HepG2 (cell line): ENCODE measurements around the gene ZMYND12. TPM values are rescaled to one million over a fixed set of nuclear protein-coding genes. Genes with fewer than 3 reads are reported as not detected.
A peak's percentile ranks its signal among the peaks of the same experiment; 100 is the strongest.

ENCODE experiments used
- ATAC-seq: fragments of 200-7000 bp; cut with Tn5 transposase; 3 replicates; pipeline ENCODE4 v1.9.1; 2020; ENCODE audit warnings: mild to moderate bottlenecking, moderate library complexity
- BruUV-seq: library from RNA; stranded (reverse); fragments of 400-500 nt; replicated peaks from 2 replicates; lab custom pipeline; 2021; lab: Mats Ljungman, UMichigan
- CTCF ChIA-PET: fragments of 300-600 bp; formaldehyde crosslinking; extraction: SDS; loops from one replicate; lab custom pipeline; 2021; ENCODE audit warnings: low total read pairs, inconsistent platforms, low intra/inter-chr PET ratio; lab: Yijun Ruan, JAX
- POLR2A ChIA-PET: fragments of 350-600 bp; sonication (Branson Sonifier 250); formaldehyde crosslinking; loops from one replicate; lab custom pipeline; 2020; ENCODE audit warnings: antibody characterized with exemption, inconsistent platforms; lab: Yijun Ruan, JAX
- DNase-seq: peaks from one replicate; pipeline ENCODE4 v3.0.0-alpha.2; 2015; ENCODE audit warnings: low spot score
- FAIRE-seq: peaks from 3 replicates; lab custom pipeline; 2011; peaks lifted over from hg19 to GRCh38; lab: Jason Lieb, UNC
- H2AFZ ChIP-seq: one replicate; pipeline ENCODE4 v1.6.1; 2011; ENCODE audit warnings: low read length, inconsistent platforms
- H3K27ac ChIP-seq: fragments of 300-600 bp; 3 replicates; pipeline ENCODE4 v1.8.0; 2011; ENCODE audit warnings: mixed run types, mild to moderate bottlenecking, mixed read lengths, low read length, inconsistent platforms; ENCODE audit not compliant: insufficient read depth; ENCODE audit errors: extremely low read length
- H3K27me3 ChIP-seq, 2 experiments: fragments of 200-600 bp in 1 of 2; 2 replicates in 1 of 2; 3 replicates in 1 of 2; pipeline versions ENCODE4 v1.6.0 to v1.8.0; 2011; ENCODE audit warnings: low read length in 2 of 2, mild to moderate bottlenecking in 2 of 2, moderate library complexity in 2 of 2, inconsistent platforms in 1 of 2; ENCODE audit not compliant: insufficient read depth in 2 of 2, control insufficient read depth in 1 of 2
- H3K36me3 ChIP-seq, 2 experiments: fragments of 200-600 bp in 1 of 2; replicated peaks in 1 of 2; 2 replicates in 1 of 2; 3 replicates in 1 of 2; pipeline versions ENCODE4 v1.5.1 to v1.8.0; 2011; ENCODE audit warnings: low read length in 2 of 2, inconsistent platforms in 1 of 2; ENCODE audit not compliant: insufficient read depth in 2 of 2, control insufficient read depth in 1 of 2
- H3K4me1 ChIP-seq: 2 replicates; pipeline ENCODE4 v1.5.1; 2012; ENCODE audit warnings: low read length, inconsistent platforms; ENCODE audit not compliant: insufficient read depth
- H3K4me2 ChIP-seq: 2 replicates; pipeline ENCODE4 v1.6.0; 2011; ENCODE audit warnings: low read depth, low read length, inconsistent platforms
- H3K4me3 ChIP-seq, 3 experiments: fragments of 200-600 bp in 1 of 3; sonication (generic), shearing (Covaris generic) in 1 of 3; replicated peaks in 1 of 3; 2 replicates each; pipeline ENCODE4 v1.5.1; 2011 to 2016; ENCODE audit warnings: low read length in 3 of 3, inconsistent platforms in 2 of 3, low read depth in 2 of 3, mild to moderate bottlenecking in 2 of 3, control low read depth in 1 of 3, mixed read lengths in 1 of 3; ENCODE audit not compliant: insufficient read depth in 1 of 3
- H3K79me2 ChIP-seq: one replicate; pipeline ENCODE4 v1.6.1; 2011; ENCODE audit warnings: low read length, inconsistent platforms; ENCODE audit not compliant: insufficient read depth
- H3K9ac ChIP-seq: 2 replicates; pipeline ENCODE4 v1.6.0; 2011; ENCODE audit warnings: mild to moderate bottlenecking, low read depth, low read length, inconsistent platforms; ENCODE audit not compliant: insufficient read depth
- H3K9me3 ChIP-seq: 2 replicates; pipeline ENCODE4 v1.5.1; 2012; ENCODE audit warnings: mild to moderate bottlenecking, low read length
- H4K20me1 ChIP-seq: 2 replicates; pipeline ENCODE4 v1.6.0; 2011; ENCODE audit warnings: inconsistent platforms, mild to moderate bottlenecking, low read length, moderate library complexity; ENCODE audit not compliant: insufficient read depth
- AGO2 ChIP-seq: fragments of 200-400 bp; formaldehyde crosslinking; optimal IDR thresholded peaks from 2 replicates; pipeline ENCODE3; 2017; ENCODE audit warnings: mild to moderate bottlenecking, low read depth, low read length, moderate library complexity
- ERF ChIP-seq: IDR thresholded peaks from 2 replicates; pipeline ENCODE4 v1.6.1; 2018; ENCODE audit warnings: missing biosample characterization, missing genetic modification reagents
- KLF16 ChIP-seq, 2 experiments: sonication (generic) in 1 of 2; formaldehyde crosslinking in 1 of 2; IDR thresholded peaks; 2 replicates each; pipeline versions ENCODE4 v1.6.1 to v1.8.0; 2016 to 2023; ENCODE audit warnings: missing genetic modification reagents in 2 of 2, missing compliant biosample characterization in 1 of 2
- KLF9 ChIP-seq: IDR thresholded peaks from 2 replicates; pipeline ENCODE4 v1.6.1; 2016; ENCODE audit warnings: low read depth
- MAFG ChIP-seq: sonication (generic); formaldehyde crosslinking; IDR thresholded peaks from 2 replicates; pipeline ENCODE4 v1.5.1; 2020; ENCODE audit warnings: mild to moderate bottlenecking, missing genetic modification reagents
- PRMT3 ChIP-seq: sonication (generic); formaldehyde crosslinking; IDR thresholded peaks from 2 replicates; pipeline ENCODE4 v1.8.1; 2022; ENCODE audit warnings: low read depth, mild to moderate bottlenecking, moderate library complexity, missing genetic modification reagents, borderline replicate concordance
- SALL1 ChIP-seq: sonication (generic); formaldehyde crosslinking; IDR thresholded peaks from 2 replicates; pipeline ENCODE4 v1.8.0; 2022; ENCODE audit warnings: mild to moderate bottlenecking, missing genetic modification reagents
- ZBTB14 ChIP-seq: sonication (generic); formaldehyde crosslinking; IDR thresholded peaks from 2 replicates; pipeline ENCODE4 v1.4.0; 2020; ENCODE audit warnings: missing genetic modification reagents
- ZNF496 ChIP-seq: sonication (generic); formaldehyde crosslinking; IDR thresholded peaks from 2 replicates; pipeline ENCODE4 v1.8.1; 2023; ENCODE audit warnings: mild to moderate bottlenecking, moderate library complexity, missing genetic modification reagents; ENCODE audit not compliant: insufficient replicate concordance
- ZNF619 ChIP-seq: sonication (generic); formaldehyde crosslinking; IDR thresholded peaks from 2 replicates; pipeline ENCODE4 v1.4.0; 2020; ENCODE audit warnings: mild to moderate bottlenecking, missing genetic modification reagents
- ZNF660 ChIP-seq: sonication (generic); formaldehyde crosslinking; IDR thresholded peaks from 2 replicates; pipeline ENCODE4 v1.5.1; 2020; ENCODE audit warnings: mild to moderate bottlenecking, low read depth, missing genetic modification reagents, borderline replicate concordance
- ZNF687 ChIP-seq: sonication (generic); formaldehyde crosslinking; IDR thresholded peaks from 2 replicates; pipeline ENCODE4 v1.5.1; 2020; ENCODE audit warnings: mild to moderate bottlenecking, missing genetic modification reagents, moderate library complexity
- ZNF770 ChIP-seq: sonication (generic); formaldehyde crosslinking; IDR thresholded peaks from 2 replicates; pipeline ENCODE4 v1.5.0; 2020; ENCODE audit warnings: mild to moderate bottlenecking, missing genetic modification reagents
- WGBS: methylation state at CpG from one replicate; pipeline ENCODE4 v1.1.6; 2017; ENCODE audit warnings: low lambda C conversion rate; 5-methylcytosine and 5-hydroxymethylcytosine counted together
- in situ Hi-C: cut with HindIII; loops from 2 replicates; pipeline ENCODE4 v1.10.0; 2017; ENCODE audit warnings: low pct_unique_long_range_greater_than_20kb; ENCODE audit not compliant: extremely low pct_ligation_motif_present
- intact Hi-C: fragments of 100-400 bp; cut with micrococcal nuclease; formaldehyde crosslinking; loops from one replicate; pipeline ENCODE4 v1.10.0; 2022; ENCODE audit not compliant: unreplicated experiment
- polyA plus RNA-seq, 8 experiments: library from polyadenylated mRNA; depleted of rRNA in 3 of 8; stranded (reverse) in 7 of 8; unstranded in 1 of 8; fragments of >200 nt; fragmentation: Illumina TruSeq in 4 of 8; extraction: Trizol in 4 of 8; gene quantifications; 2 replicates each; pipeline versions ENCODE4 v1.2.1 to v1.2.3, GENCODE V29; 2011 to 2016; ENCODE audit warnings: low read depth in 4 of 8, missing spikeins in 1 of 8, mixed read lengths in 1 of 8; ENCODE audit not compliant: insufficient read depth in 1 of 8
- total RNA-seq, 5 experiments: library from RNA; depleted of rRNA; stranded (reverse); fragments of >200 nt; fragmentation: Illumina TruSeq; extraction: Trizol; gene quantifications; 2 replicates each; pipeline ENCODE4 v1.2.3, GENCODE V29; 2016; ENCODE audit warnings: low read depth in 1 of 5

Gene ZMYND12
- total and polyA plus RNA-seq, 2 of the 13 experiments (the other 11 are each of a cell fraction or from before 2014, with no cell fraction given), result 0.13 to 0.71 TPM

- no peak for TF ChIP-seq ZNF770 (CRISPR knock-in tag)
Measured at GRCh38 chr1:42463921-42464320, 8.1 kb upstream of the ZMYND12 start (continued).

- BruUV-seq, result no TSS peak
- DNase-seq (peak; percentile 97), ATAC-seq (peak; percentile 99), FAIRE-seq (peak; percentile 98)
- ChIA-PET CTCF (no interaction called here), POLR2A (no interaction called here)
- peak within 1 kb of the TSS; percentile 88 for H3K4me2 ChIP-seq
- no peaks in the 10 kb centered on the region for H3K27me3 ChIP-seq
- H4K20me1 ChIP-seq, result no peaks in the 10 kb centered on the region
- H3K27ac ChIP-seq, result peak within 1 kb of the TSS; percentile 54
- peak within 1 kb of the TSS; percentile 65 to 85 (median 70) for H3K4me3 ChIP-seq
- H3K36me3 ChIP-seq, result peaks cover 0 to 6% of the 10 kb centered on the region in 2 experiments; a peak in 2 of 5 replicates
- intact Hi-C loops, result loop anchor here (5.0 kb wide), 1 partner anchor 126 kb away; the partner anchor contains the start of gene FOXJ3
- H3K79me2 ChIP-seq, result peaks cover 4% of the 10 kb centered on the region
- H3K9ac ChIP-seq, result peak within 1 kb of the TSS; percentile 50
- 5% methylated on average over 20 of the region's 59 CpGs for WGBS
- in situ Hi-C loops, result no loop called here
- H3K4me1 ChIP-seq, result peaks cover 43% of the 10 kb centered on the region
- H2AFZ ChIP-seq, result no peak within 1 kb of the TSS
- no peaks in the 10 kb centered on the region for H3K9me3 ChIP-seq
- TF ChIP-seq SALL1 (peak; percentile 61; the same call in 1 of the 2 replicates), ZNF687 (peak; percentile 69), ZNF619 (CRISPR knock-in tag) (0 out of 2 replicates have a peak, but pooled peaks have one; percentile 31), ZNF660 (CRISPR knock-in tag) (no peak), PRMT3 (CRISPR knock-in tag) (no peak), AGO2 (peak; percentile 83), ZNF496 (no peak), MAFG (CRISPR knock-in tag) (no peak), KLF16 (CRISPR knock-in tag; IDR thresholded peaks at IDR 0.05) (peak in 1 of 2 experiments; percentile 49; a peak in 1 of 4 replicates), KLF9 (CRISPR knock-in tag) (no peak), ERF (peak; percentile 51; the same call in 1 of the 2 replicates), ZBTB14 (CRISPR knock-in tag) (no peak)
Measured at GRCh38 chr1:42462828-42463763, 7.3 kb upstream of the ZMYND12 start, which contains the start of gene CCDC30. CCDC30 (plus strand) TSS chr1:42463286; CDS start chr1:42480552, 17,266 bp downstream.
